HCT116 (cell line): Measurements from ENCODE around the gene GP2. TPM values are rescaled to one million over a fixed set of nuclear protein-coding genes. Genes with fewer than 3 reads are reported as not detected.

Experiments
- ATAC-seq: fragments of 200-7000 bp; cut with Tn5 transposase; 2 replicates; pipeline ENCODE4 v1.9.1; 2020; ENCODE audit warnings: mild to moderate bottlenecking, moderate library complexity
- BruUV-seq: library from RNA; stranded (reverse); fragments of 400-500 nt; replicated peaks from 2 replicates; lab custom pipeline; 2021; lab: Mats Ljungman, UMichigan
- CTCF ChIA-PET: fragments of 300-600 bp; sonication (Branson Sonifier 250); formaldehyde crosslinking; loops from one replicate; lab custom pipeline; 2021; ENCODE audit warnings: antibody characterized with exemption; lab: Charles Lee
- POLR2A ChIA-PET: fragments of 300-600, 350-600 bp; sonication (Branson Sonifier 250); formaldehyde crosslinking; loops from one replicate; lab custom pipeline; 2021; ENCODE audit warnings: antibody characterized with exemption; lab: Charles Lee
- RAD21 ChIA-PET, 2 experiments: fragments of 300-600 bp; sonication (Branson Sonifier 250); formaldehyde crosslinking; loops; one replicate each; lab custom pipeline; 2023; ENCODE audit warnings: low total read pairs in 2 of 2; ENCODE audit not compliant: uncharacterized antibody in 2 of 2, unreplicated experiment in 2 of 2, low non-redundant PET in 1 of 2; lab: Charles Lee
- DNase-seq: peaks from one replicate; pipeline ENCODE4 v3.0.0-alpha.2; 2010; ENCODE audit warnings: low read depth, low spot score
- H2AFZ ChIP-seq: fragments of 200-600 bp; shearing (Covaris generic), sonication (generic); 2 replicates; pipeline ENCODE4 v1.6.1; 2017; ENCODE audit warnings: low read depth, mixed run types, mixed read lengths, antibody characterized with exemption, low read length; ENCODE audit not compliant: poor library complexity, severe bottlenecking
- H3K27ac ChIP-seq: 2 replicates; pipeline ENCODE4 v1.5.1; 2012; ENCODE audit warnings: low read depth, low read length
- H3K27me3 ChIP-seq: fragments of 200-600 bp; sonication (generic); 2 replicates; pipeline ENCODE4 v1.6.1; 2016; ENCODE audit warnings: mixed run types, low read length, mixed read lengths; ENCODE audit not compliant: insufficient read depth
- H3K36me3 ChIP-seq, 2 experiments: fragments of 200-500 bp in 1 of 2; fragments of 200-600 bp in 1 of 2; sonication (Bioruptor generic) in 1 of 2; sonication (generic) in 1 of 2; 2 replicates each; pipeline versions ENCODE4 v1.5.1 to v1.6.1; 2014 to 2016; ENCODE audit warnings: low read length in 2 of 2, inconsistent platforms in 1 of 2, mixed read lengths in 1 of 2, mixed run types in 1 of 2; ENCODE audit not compliant: insufficient read depth in 2 of 2, control insufficient read depth in 1 of 2
- H3K4me1 ChIP-seq, 2 experiments: fragments of 200-600 bp in 1 of 2; sonication (generic) in 1 of 2; 2 replicates each; pipeline versions ENCODE4 v1.5.1 to v1.6.1; 2012 to 2017; ENCODE audit warnings: low read length in 2 of 2, inconsistent platforms in 1 of 2, mild to moderate bottlenecking in 1 of 2, mixed read lengths in 1 of 2, mixed run types in 1 of 2, moderate library complexity in 1 of 2; ENCODE audit not compliant: insufficient read depth in 2 of 2, control insufficient read depth in 1 of 2
- H3K4me2 ChIP-seq: fragments of 200-600 bp; sonication (generic); 2 replicates; pipeline ENCODE4 v1.6.1; 2017; ENCODE audit warnings: mixed run types, low read length, mixed read lengths
- H3K4me3 ChIP-seq, 2 experiments: fragments of 200-600 bp in 1 of 2; sonication (generic) in 1 of 2; replicated peaks in 1 of 2; 2 replicates each; pipeline ENCODE4 v1.5.1; 2011 to 2016; ENCODE audit warnings: low read length in 2 of 2, control low read depth in 1 of 2, low read depth in 1 of 2, mild to moderate bottlenecking in 1 of 2, mixed read lengths in 1 of 2, mixed run types in 1 of 2
- H3K79me2 ChIP-seq: fragments of 200-600 bp; sonication (generic); 2 replicates; pipeline ENCODE4 v1.6.1; 2017; ENCODE audit warnings: mild to moderate bottlenecking, mixed run types, low read length, moderate library complexity, mixed read lengths; ENCODE audit not compliant: insufficient read depth
- H3K9ac ChIP-seq: fragments of 200-600 bp; sonication (generic); 2 replicates; pipeline ENCODE4 v1.6.1; 2016; ENCODE audit warnings: low read length, mixed read lengths
- H3K9me2 ChIP-seq: fragments of 200-600 bp; sonication (generic), shearing (Covaris generic); 2 replicates; pipeline ENCODE4 v1.6.1; 2017; ENCODE audit warnings: mixed run types, mild to moderate bottlenecking, moderate library complexity; ENCODE audit not compliant: insufficient read depth
- H3K9me3 ChIP-seq, 2 experiments: fragments of 200-500 bp in 1 of 2; fragments of 200-600 bp in 1 of 2; sonication (Bioruptor generic) in 1 of 2; sonication (generic) in 1 of 2; 2 replicates each; pipeline ENCODE4 v1.6.1; 2014 to 2017; ENCODE audit warnings: low read length in 2 of 2, mixed read lengths in 2 of 2, inconsistent platforms in 1 of 2, low read depth in 1 of 2, mild to moderate bottlenecking in 1 of 2, mixed run types in 1 of 2, moderate library complexity in 1 of 2; ENCODE audit not compliant: control insufficient read depth in 1 of 2, insufficient read depth in 1 of 2
- H4K20me1 ChIP-seq: fragments of 200-600 bp; sonication (generic), shearing (Covaris generic); 2 replicates; pipeline ENCODE4 v1.6.1; 2017; ENCODE audit warnings: mixed run types, mild to moderate bottlenecking, moderate library complexity; ENCODE audit not compliant: insufficient read depth
- CBX3 ChIP-seq: IDR thresholded peaks from 2 replicates; pipeline ENCODE4 v1.6.1; 2012; ENCODE audit warnings: low read depth
- SIN3A ChIP-seq: IDR thresholded peaks from 2 replicates; pipeline ENCODE4 v1.6.1; 2012; ENCODE audit warnings: low read depth
- intact Hi-C: fragments of 100-400 bp; cut with micrococcal nuclease; formaldehyde crosslinking; loops from 2 replicates; pipeline ENCODE4 v1.10.0; 2022
- total RNA-seq: library from RNA; stranded (reverse); gene quantifications from one replicate; pipeline ENCODE4 v1.2.1, GENCODE V29; 2021; ENCODE audit not compliant: unreplicated experiment
- TF ChIP-seq, protein P1 (sequence below): IDR thresholded peaks from 2 replicates; pipeline ENCODE4 v1.6.1; 2012; ENCODE audit warnings: low read depth
- TF ChIP-seq, protein P2 (sequence below), 3 experiments: fragments of 200-600 bp in 1 of 3; sonication (generic) in 1 of 3; IDR thresholded peaks in 2 of 3; conservative IDR thresholded peaks in 1 of 3; 2 replicates each; pipeline ENCODE4 v1.5.1; 2012 to 2017; ENCODE audit warnings: low read depth in 2 of 3, low read length in 2 of 3, antibody characterized with exemption in 1 of 3, borderline replicate concordance in 1 of 3, control low read depth in 1 of 3, mild to moderate bottlenecking in 1 of 3, mixed read lengths in 1 of 3, mixed run types in 1 of 3, moderate library complexity in 1 of 3; ENCODE audit not compliant: insufficient read depth in 1 of 3

GP2 gene
- total RNA-seq, 1 experiment from 2014 or later: 8.7 TPM

DNA sequence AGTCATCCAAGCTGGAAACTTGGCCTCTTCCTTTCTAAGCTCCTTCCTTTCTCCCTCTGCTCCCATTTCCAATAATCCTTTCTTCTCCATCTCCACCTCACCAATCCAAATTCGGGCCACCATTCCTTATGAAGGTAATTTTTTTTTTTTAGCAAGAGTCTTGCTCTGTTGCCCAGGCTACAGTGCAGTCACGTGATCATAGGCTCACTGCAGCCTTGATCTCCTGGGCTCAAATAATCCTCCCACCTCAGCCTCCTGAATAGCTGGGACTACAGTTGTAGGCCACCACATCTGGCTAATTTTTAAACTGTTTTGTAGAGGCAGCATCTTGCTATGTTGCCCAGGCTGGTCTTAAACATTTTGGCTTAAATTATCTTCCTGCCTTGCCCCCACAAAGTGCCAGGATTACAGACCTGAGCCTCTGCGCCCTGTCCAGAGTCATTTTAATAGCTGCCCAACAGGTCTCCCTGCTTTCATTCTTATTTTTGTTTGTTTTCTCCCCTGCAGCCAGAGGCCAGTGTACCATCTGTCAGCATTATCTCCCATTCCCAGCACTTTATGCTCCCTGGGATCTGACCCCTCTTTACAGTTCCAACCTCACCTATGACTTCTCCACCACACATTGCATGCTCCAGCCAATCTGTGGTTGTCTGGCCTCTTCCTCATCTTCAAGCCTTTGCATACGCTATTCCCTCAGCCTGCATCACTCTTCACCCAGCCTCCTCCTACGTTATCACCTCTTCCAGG lies 2.3 kb upstream of the GP2 start:
- ATAC-seq: no peak
- intact Hi-C loops: no loop called here
- H3K27me3 ChIP-seq: peaks cover 13% of the 10 kb centered on the region

More for the DNA sequence above, 2.3 kb upstream of the GP2 start:
- ChIA-PET RAD21 (no interaction called here), POLR2A (no interaction called here), CTCF (no interaction called here)
- H4K20me1 ChIP-seq: no peaks in the 10 kb centered on the region
- BruUV-seq: no TSS peak
- DNase-seq: no peak
- H3K36me3 ChIP-seq: no peaks in the 10 kb centered on the region
- TF ChIP-seq CBX3: no peak
- TF ChIP-seq, protein P1, sequence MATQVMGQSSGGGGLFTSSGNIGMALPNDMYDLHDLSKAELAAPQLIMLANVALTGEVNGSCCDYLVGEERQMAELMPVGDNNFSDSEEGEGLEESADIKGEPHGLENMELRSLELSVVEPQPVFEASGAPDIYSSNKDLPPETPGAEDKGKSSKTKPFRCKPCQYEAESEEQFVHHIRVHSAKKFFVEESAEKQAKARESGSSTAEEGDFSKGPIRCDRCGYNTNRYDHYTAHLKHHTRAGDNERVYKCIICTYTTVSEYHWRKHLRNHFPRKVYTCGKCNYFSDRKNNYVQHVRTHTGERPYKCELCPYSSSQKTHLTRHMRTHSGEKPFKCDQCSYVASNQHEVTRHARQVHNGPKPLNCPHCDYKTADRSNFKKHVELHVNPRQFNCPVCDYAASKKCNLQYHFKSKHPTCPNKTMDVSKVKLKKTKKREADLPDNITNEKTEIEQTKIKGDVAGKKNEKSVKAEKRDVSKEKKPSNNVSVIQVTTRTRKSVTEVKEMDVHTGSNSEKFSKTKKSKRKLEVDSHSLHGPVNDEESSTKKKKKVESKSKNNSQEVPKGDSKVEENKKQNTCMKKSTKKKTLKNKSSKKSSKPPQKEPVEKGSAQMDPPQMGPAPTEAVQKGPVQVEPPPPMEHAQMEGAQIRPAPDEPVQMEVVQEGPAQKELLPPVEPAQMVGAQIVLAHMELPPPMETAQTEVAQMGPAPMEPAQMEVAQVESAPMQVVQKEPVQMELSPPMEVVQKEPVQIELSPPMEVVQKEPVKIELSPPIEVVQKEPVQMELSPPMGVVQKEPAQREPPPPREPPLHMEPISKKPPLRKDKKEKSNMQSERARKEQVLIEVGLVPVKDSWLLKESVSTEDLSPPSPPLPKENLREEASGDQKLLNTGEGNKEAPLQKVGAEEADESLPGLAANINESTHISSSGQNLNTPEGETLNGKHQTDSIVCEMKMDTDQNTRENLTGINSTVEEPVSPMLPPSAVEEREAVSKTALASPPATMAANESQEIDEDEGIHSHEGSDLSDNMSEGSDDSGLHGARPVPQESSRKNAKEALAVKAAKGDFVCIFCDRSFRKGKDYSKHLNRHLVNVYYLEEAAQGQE: no peak
- TF ChIP-seq, protein P2, sequence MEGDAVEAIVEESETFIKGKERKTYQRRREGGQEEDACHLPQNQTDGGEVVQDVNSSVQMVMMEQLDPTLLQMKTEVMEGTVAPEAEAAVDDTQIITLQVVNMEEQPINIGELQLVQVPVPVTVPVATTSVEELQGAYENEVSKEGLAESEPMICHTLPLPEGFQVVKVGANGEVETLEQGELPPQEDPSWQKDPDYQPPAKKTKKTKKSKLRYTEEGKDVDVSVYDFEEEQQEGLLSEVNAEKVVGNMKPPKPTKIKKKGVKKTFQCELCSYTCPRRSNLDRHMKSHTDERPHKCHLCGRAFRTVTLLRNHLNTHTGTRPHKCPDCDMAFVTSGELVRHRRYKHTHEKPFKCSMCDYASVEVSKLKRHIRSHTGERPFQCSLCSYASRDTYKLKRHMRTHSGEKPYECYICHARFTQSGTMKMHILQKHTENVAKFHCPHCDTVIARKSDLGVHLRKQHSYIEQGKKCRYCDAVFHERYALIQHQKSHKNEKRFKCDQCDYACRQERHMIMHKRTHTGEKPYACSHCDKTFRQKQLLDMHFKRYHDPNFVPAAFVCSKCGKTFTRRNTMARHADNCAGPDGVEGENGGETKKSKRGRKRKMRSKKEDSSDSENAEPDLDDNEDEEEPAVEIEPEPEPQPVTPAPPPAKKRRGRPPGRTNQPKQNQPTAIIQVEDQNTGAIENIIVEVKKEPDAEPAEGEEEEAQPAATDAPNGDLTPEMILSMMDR (IDR thresholded peaks at IDR 0.05 in 2 of 3, conservative IDR thresholded peaks at IDR 0.05 in 1 of 3; ENCODE audit: borderline replicate concordance in 1 of 3, insufficient read depth in 1 of 3, low read depth in 2 of 3, low read length in 2 of 3): no peak
- TF ChIP-seq SIN3A: no peak
- H3K79me2 ChIP-seq: no peaks in the 10 kb centered on the region
- H2AFZ ChIP-seq: no peak overlapping the region
- no peak overlapping the region for H3K4me3 ChIP-seq
- no peak overlapping the region for H3K4me2 ChIP-seq
- H3K9me2 ChIP-seq: no peaks in the 10 kb centered on the region
- H3K4me1 ChIP-seq: no peaks in the 10 kb centered on the region
- no peak overlapping the region for H3K27ac ChIP-seq
- no peak overlapping the region for H3K9ac ChIP-seq
- H3K9me3 ChIP-seq: no peaks in the 10 kb centered on the region
